HCT116 (cell line): Measurements from ENCODE around the gene NOS3. TPM values are rescaled to one million over a fixed set of nuclear protein-coding genes. Genes with fewer than 3 reads are reported as not detected.
A peak's percentile ranks its signal among the peaks of the same experiment; 100 is the strongest.

Experiments used
- ATAC-seq: fragments of 200-7000 bp; cut with Tn5 transposase; 2 replicates; pipeline ENCODE4 v1.9.1; 2020; ENCODE audit warnings: mild to moderate bottlenecking, moderate library complexity
- BruUV-seq: library from RNA; stranded (reverse); fragments of 400-500 nt; replicated peaks from 2 replicates; lab custom pipeline; 2021; lab: Mats Ljungman, UMichigan
- CTCF ChIA-PET: fragments of 300-600 bp; sonication (Branson Sonifier 250); formaldehyde crosslinking; loops from one replicate; lab custom pipeline; 2021; ENCODE audit warnings: antibody characterized with exemption; lab: Charles Lee
- POLR2A ChIA-PET: fragments of 300-600, 350-600 bp; sonication (Branson Sonifier 250); formaldehyde crosslinking; loops from one replicate; lab custom pipeline; 2021; ENCODE audit warnings: antibody characterized with exemption; lab: Charles Lee
- RAD21 ChIA-PET, 2 experiments: fragments of 300-600 bp; sonication (Branson Sonifier 250); formaldehyde crosslinking; loops; one replicate each; lab custom pipeline; 2023; ENCODE audit warnings: low total read pairs in 2 of 2; ENCODE audit not compliant: uncharacterized antibody in 2 of 2, unreplicated experiment in 2 of 2, low non-redundant PET in 1 of 2; lab: Charles Lee
- DNase-seq: peaks from one replicate; pipeline ENCODE4 v3.0.0-alpha.2; 2010; ENCODE audit warnings: low read depth, low spot score
- H2AFZ ChIP-seq: fragments of 200-600 bp; shearing (Covaris generic), sonication (generic); 2 replicates; pipeline ENCODE4 v1.6.1; 2017; ENCODE audit warnings: low read depth, mixed run types, mixed read lengths, antibody characterized with exemption, low read length; ENCODE audit not compliant: poor library complexity, severe bottlenecking
- H3K27ac ChIP-seq: 2 replicates; pipeline ENCODE4 v1.5.1; 2012; ENCODE audit warnings: low read depth, low read length
- H3K27me3 ChIP-seq: fragments of 200-600 bp; sonication (generic); 2 replicates; pipeline ENCODE4 v1.6.1; 2016; ENCODE audit warnings: mixed run types, low read length, mixed read lengths; ENCODE audit not compliant: insufficient read depth
- H3K36me3 ChIP-seq, 2 experiments: fragments of 200-500 bp in 1 of 2; fragments of 200-600 bp in 1 of 2; sonication (Bioruptor generic) in 1 of 2; sonication (generic) in 1 of 2; 2 replicates each; pipeline versions ENCODE4 v1.5.1 to v1.6.1; 2014 to 2016; ENCODE audit warnings: low read length in 2 of 2, inconsistent platforms in 1 of 2, mixed read lengths in 1 of 2, mixed run types in 1 of 2; ENCODE audit not compliant: insufficient read depth in 2 of 2, control insufficient read depth in 1 of 2
- H3K4me1 ChIP-seq, 2 experiments: fragments of 200-600 bp in 1 of 2; sonication (generic) in 1 of 2; 2 replicates each; pipeline versions ENCODE4 v1.5.1 to v1.6.1; 2012 to 2017; ENCODE audit warnings: low read length in 2 of 2, inconsistent platforms in 1 of 2, mild to moderate bottlenecking in 1 of 2, mixed read lengths in 1 of 2, mixed run types in 1 of 2, moderate library complexity in 1 of 2; ENCODE audit not compliant: insufficient read depth in 2 of 2, control insufficient read depth in 1 of 2
- H3K4me2 ChIP-seq: fragments of 200-600 bp; sonication (generic); 2 replicates; pipeline ENCODE4 v1.6.1; 2017; ENCODE audit warnings: mixed run types, low read length, mixed read lengths
- H3K4me3 ChIP-seq, 2 experiments: fragments of 200-600 bp in 1 of 2; sonication (generic) in 1 of 2; replicated peaks in 1 of 2; 2 replicates each; pipeline ENCODE4 v1.5.1; 2011 to 2016; ENCODE audit warnings: low read length in 2 of 2, control low read depth in 1 of 2, low read depth in 1 of 2, mild to moderate bottlenecking in 1 of 2, mixed read lengths in 1 of 2, mixed run types in 1 of 2
- H3K79me2 ChIP-seq: fragments of 200-600 bp; sonication (generic); 2 replicates; pipeline ENCODE4 v1.6.1; 2017; ENCODE audit warnings: mild to moderate bottlenecking, mixed run types, low read length, moderate library complexity, mixed read lengths; ENCODE audit not compliant: insufficient read depth
- H3K9ac ChIP-seq: fragments of 200-600 bp; sonication (generic); 2 replicates; pipeline ENCODE4 v1.6.1; 2016; ENCODE audit warnings: low read length, mixed read lengths
- H3K9me2 ChIP-seq: fragments of 200-600 bp; sonication (generic), shearing (Covaris generic); 2 replicates; pipeline ENCODE4 v1.6.1; 2017; ENCODE audit warnings: mixed run types, mild to moderate bottlenecking, moderate library complexity; ENCODE audit not compliant: insufficient read depth
- H3K9me3 ChIP-seq, 2 experiments: fragments of 200-500 bp in 1 of 2; fragments of 200-600 bp in 1 of 2; sonication (Bioruptor generic) in 1 of 2; sonication (generic) in 1 of 2; 2 replicates each; pipeline ENCODE4 v1.6.1; 2014 to 2017; ENCODE audit warnings: low read length in 2 of 2, mixed read lengths in 2 of 2, inconsistent platforms in 1 of 2, low read depth in 1 of 2, mild to moderate bottlenecking in 1 of 2, mixed run types in 1 of 2, moderate library complexity in 1 of 2; ENCODE audit not compliant: control insufficient read depth in 1 of 2, insufficient read depth in 1 of 2
- H4K20me1 ChIP-seq: fragments of 200-600 bp; sonication (generic), shearing (Covaris generic); 2 replicates; pipeline ENCODE4 v1.6.1; 2017; ENCODE audit warnings: mixed run types, mild to moderate bottlenecking, moderate library complexity; ENCODE audit not compliant: insufficient read depth
- CEBPB ChIP-seq: IDR thresholded peaks from 2 replicates; pipeline ENCODE4 v1.6.1; 2012; ENCODE audit warnings: low read depth
- POLR2AphosphoS5 ChIP-seq: IDR thresholded peaks from 2 replicates; pipeline ENCODE4 v1.6.1; 2011; ENCODE audit warnings: mild to moderate bottlenecking, low read depth, low read length, moderate library complexity
- RAD21 ChIP-seq: IDR thresholded peaks from 2 replicates; pipeline ENCODE4 v1.6.1; 2012; ENCODE audit warnings: low read depth, mild to moderate bottlenecking
- SP1 ChIP-seq: IDR thresholded peaks from 2 replicates; pipeline ENCODE4 v1.6.1; 2012; ENCODE audit warnings: low read depth
- intact Hi-C: fragments of 100-400 bp; cut with micrococcal nuclease; formaldehyde crosslinking; loops from 2 replicates; pipeline ENCODE4 v1.10.0; 2022
- total RNA-seq: library from RNA; stranded (reverse); gene quantifications from one replicate; pipeline ENCODE4 v1.2.1, GENCODE V29; 2021; ENCODE audit not compliant: unreplicated experiment
- TF ChIP-seq, protein P1 (sequence below), 3 experiments: fragments of 200-600 bp in 1 of 3; sonication (generic) in 1 of 3; IDR thresholded peaks in 2 of 3; conservative IDR thresholded peaks in 1 of 3; 2 replicates each; pipeline ENCODE4 v1.5.1; 2012 to 2017; ENCODE audit warnings: low read depth in 2 of 3, low read length in 2 of 3, antibody characterized with exemption in 1 of 3, borderline replicate concordance in 1 of 3, control low read depth in 1 of 3, mild to moderate bottlenecking in 1 of 3, mixed read lengths in 1 of 3, mixed run types in 1 of 3, moderate library complexity in 1 of 3; ENCODE audit not compliant: insufficient read depth in 1 of 3

NOS3 gene
- total RNA-seq, 1 experiment from 2014 or later, result 35.8 TPM

DNA sequence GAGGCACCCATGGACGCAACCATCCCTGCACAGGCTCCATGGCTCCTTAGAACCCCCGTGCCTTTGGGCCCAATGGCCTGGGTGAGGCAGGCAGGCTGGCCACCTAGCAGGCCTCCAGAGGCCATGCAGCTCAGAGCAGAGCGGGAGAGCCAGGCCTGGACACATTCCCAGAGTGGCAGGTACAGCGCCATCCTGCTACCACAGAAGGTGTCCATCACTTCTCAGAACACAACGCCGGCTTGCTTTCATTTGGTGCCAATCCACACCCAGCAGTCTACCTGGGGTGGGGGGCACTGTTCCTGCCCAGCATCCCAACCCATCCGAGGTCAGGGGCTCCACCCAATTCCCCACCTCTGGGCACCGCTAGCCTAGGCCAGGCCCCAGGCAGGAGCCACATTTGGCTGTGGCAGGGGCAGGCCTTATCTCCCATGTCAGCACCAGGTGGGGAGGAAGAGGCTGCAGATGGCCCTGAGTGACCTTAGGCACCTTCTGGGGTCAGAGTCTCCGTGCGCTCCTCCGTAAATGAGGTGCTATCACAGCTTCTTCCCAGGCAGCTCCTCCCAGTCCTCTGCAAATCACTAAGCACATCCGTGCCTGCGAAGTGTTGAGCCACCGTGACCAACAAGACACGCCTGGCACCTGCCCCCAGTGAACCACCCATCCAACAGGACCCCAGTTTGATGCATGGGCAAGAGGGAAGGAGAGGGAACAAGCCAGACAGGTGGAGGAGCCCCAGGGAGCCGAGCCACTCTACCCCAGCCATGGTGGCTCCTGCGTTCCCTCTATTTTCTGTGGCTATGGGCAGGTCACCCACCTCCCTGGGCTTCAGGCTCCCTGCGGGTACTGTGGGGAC is 26.9 kb upstream of the NOS3 start (continued):
- TF ChIP-seq SP1 (no peak), POLR2AphosphoS5 (no peak)

- no peak for DNase-seq
- H2AFZ ChIP-seq, result no peak overlapping the region
- intact Hi-C loops, result no loop called here
- H3K4me2 ChIP-seq, result peak overlapping the region; percentile 67
- H3K4me3 ChIP-seq, result peak overlapping the region in 1 of 2 experiments; percentile 12; a peak in 1 of 4 replicates
- H3K9me3 ChIP-seq, result no peaks in the 10 kb centered on the region
- peaks cover 20 to 27% of the 10 kb centered on the region in 2 experiments for H3K4me1 ChIP-seq
- ChIA-PET RAD21 (interaction anchor here (0.5 to 1.4 kb wide), 2 partner anchors 48 to 63 kb away, joined by 4 to 5 read pairs; partner anchors contain the start of gene ABCB8 (in 1 of the 2)), CTCF (interaction anchor here (0.6 to 3.3 kb wide), 9 partner anchors 10 to 151 kb away, joined by 3 to 25 read pairs (median 3); no protein-coding TSS in a partner anchor), POLR2A (no interaction called here)
- H3K9me2 ChIP-seq, result no peaks in the 10 kb centered on the region
- no TSS peak for BruUV-seq
- no peaks in the 10 kb centered on the region for H3K36me3 ChIP-seq
- peak; percentile 78 for ATAC-seq
- peak overlapping the region; percentile 34 for H3K27ac ChIP-seq
- peak overlapping the region; percentile 10; the same call in 1 of the 2 replicates for H3K9ac ChIP-seq
- no peaks in the 10 kb centered on the region for H3K79me2 ChIP-seq
- no peaks in the 10 kb centered on the region for H4K20me1 ChIP-seq
- TF ChIP-seq, protein P1, sequence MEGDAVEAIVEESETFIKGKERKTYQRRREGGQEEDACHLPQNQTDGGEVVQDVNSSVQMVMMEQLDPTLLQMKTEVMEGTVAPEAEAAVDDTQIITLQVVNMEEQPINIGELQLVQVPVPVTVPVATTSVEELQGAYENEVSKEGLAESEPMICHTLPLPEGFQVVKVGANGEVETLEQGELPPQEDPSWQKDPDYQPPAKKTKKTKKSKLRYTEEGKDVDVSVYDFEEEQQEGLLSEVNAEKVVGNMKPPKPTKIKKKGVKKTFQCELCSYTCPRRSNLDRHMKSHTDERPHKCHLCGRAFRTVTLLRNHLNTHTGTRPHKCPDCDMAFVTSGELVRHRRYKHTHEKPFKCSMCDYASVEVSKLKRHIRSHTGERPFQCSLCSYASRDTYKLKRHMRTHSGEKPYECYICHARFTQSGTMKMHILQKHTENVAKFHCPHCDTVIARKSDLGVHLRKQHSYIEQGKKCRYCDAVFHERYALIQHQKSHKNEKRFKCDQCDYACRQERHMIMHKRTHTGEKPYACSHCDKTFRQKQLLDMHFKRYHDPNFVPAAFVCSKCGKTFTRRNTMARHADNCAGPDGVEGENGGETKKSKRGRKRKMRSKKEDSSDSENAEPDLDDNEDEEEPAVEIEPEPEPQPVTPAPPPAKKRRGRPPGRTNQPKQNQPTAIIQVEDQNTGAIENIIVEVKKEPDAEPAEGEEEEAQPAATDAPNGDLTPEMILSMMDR (IDR thresholded peaks at IDR 0.05 in 2 of 3, conservative IDR thresholded peaks at IDR 0.05 in 1 of 3; ENCODE audit: borderline replicate concordance in 1 of 3, insufficient read depth in 1 of 3, low read depth in 2 of 3, low read length in 2 of 3), result peak; percentile 18 to 25 (median 19); a peak in 2 of 6 replicates
- TF ChIP-seq RAD21, result peak; percentile 41
- TF ChIP-seq CEBPB, result no peak
- H3K27me3 ChIP-seq, result no peaks in the 10 kb centered on the region
Measured at GRCh38 chr7:150964593-150965111, 26.2 kb upstream of the NOS3 start.
